HG03469 (cell line): ENCODE data around the gene SCTR.

Experiments used
- ATAC-seq: cut with Tn5 transposase; IDR thresholded peaks from one replicate; pipeline ENCODE4 v1.9.1; 2021; ENCODE audit warnings: mild to moderate bottlenecking, moderate library complexity, moderate number of reproducible peaks; ENCODE audit not compliant: unreplicated experiment

The SCTR gene

GRCh38 chr2:119475857-119476244 lies 48.4 kb downstream of the SCTR start:
- ATAC-seq: no peak

- no peak for ATAC-seq
Observed at GRCh38 chr2:119475225-119475856, 48.9 kb downstream of the SCTR start.

GRCh38 chr2:119474371-119475224 lies 49.7 kb downstream of the SCTR start:
- no peak for ATAC-seq

GRCh38 chr2:119473621-119474370 lies 50.5 kb downstream of the SCTR start:
- no peak for ATAC-seq

- ATAC-seq: no peak
Observed at GRCh38 chr2:119472749-119473148, 51.5 kb downstream of the SCTR start.

GRCh38 chr2:119469661-119470297 lies 54.5 kb downstream of the SCTR start:
- no peak for ATAC-seq

GRCh38 chr2:119469131-119469530 lies 55.2 kb downstream of the SCTR start:
- ATAC-seq: no peak

- no peak for ATAC-seq
Observed at GRCh38 chr2:119468154-119468955, 55.9 kb downstream of the SCTR start.

GRCh38 chr2:119466373-119466772 lies 57.9 kb downstream of the SCTR start:
- ATAC-seq: no peak

- no peak for ATAC-seq
Observed at GRCh38 chr2:119465687-119466086, 58.6 kb downstream of the SCTR start.

- no peak for ATAC-seq
Observed at GRCh38 chr2:119464981-119465380, 59.3 kb downstream of the SCTR start.

- no peak for ATAC-seq
Observed at GRCh38 chr2:119463990-119464389, 60.3 kb downstream of the SCTR start.

- ATAC-seq: no peak
Observed at GRCh38 chr2:119463136-119463535, 61.1 kb downstream of the SCTR start.

GRCh38 chr2:119462574-119462973 lies 61.7 kb downstream of the SCTR start:
- no peak for ATAC-seq

- no peak for ATAC-seq
Observed at GRCh38 chr2:119461811-119462210, 62.5 kb downstream of the SCTR start.

GRCh38 chr2:119460076-119460475 lies 64.2 kb downstream of the SCTR start:
- no peak for ATAC-seq

GRCh38 chr2:119455066-119455718 lies 69.1 kb downstream of the SCTR start:
- ATAC-seq: no peak

- no peak for ATAC-seq
Observed at GRCh38 chr2:119453972-119454593, 70.2 kb downstream of the SCTR start.

GRCh38 chr2:119451336-119452050 lies 72.8 kb downstream of the SCTR start:
- no peak for ATAC-seq
